Measurements from ENCODE around the gene NPVF.

Gene NPVF

DNA sequence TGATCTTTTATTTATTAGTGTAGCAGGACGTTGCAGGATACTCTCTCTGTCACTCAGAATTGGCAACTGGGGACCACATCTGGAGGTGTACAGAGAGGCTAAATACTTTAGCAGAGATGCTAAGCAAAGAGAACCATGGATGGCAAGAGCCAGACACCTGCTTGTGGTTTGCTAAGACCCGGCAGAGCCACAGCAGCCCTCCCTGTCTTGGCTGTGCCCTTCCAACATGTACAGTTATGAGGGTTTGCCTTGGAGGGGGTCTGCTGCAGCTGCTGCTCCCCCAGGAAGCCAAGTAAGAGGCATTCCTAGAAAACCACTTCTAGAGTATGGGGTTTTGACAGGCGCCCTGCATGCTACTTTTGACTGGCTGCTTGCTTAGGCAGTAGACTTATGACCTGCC, 5.1 kb downstream of the NPVF start:
- DNase-seq, result no peak

DNA sequence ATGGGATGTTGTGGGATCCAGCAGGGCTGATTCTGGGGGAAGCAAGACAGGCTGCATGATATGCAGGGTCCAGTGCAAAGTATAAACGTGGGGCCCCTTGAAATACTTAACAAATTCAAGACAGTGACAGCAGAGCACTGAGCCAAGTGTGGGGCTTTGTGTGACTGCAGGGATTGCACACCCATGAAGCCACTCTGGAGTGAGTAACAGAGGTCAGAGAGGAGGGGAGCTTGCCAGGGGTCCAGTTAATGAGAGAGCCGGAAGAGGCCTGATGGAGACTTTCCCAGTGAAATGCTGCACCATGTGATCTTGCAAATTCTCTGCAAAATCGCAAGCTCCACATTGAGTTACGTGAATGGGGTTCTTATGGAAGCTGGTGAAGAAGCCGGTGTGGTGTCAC, 5.6 kb downstream of the NPVF start:
- DNase-seq, result no peak

DNA sequence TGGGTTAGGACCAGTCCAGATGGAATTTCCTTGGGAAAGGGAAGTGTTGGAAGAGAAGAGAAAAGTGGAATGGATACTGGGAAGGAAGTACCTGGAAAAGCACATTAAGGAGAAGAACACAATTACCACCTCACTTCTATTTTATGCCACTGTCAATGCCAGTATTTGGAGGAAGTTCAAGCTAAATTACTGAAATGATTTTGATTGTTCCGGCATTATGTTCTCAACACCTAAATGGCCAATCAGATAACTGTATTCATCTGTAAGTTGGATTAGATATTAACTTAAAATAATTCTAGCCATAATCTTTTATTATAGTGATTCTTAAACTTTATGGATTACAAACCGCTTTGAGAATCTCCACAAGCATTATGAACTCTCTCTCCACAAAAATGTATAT, 7.3 kb downstream of the NPVF start:
- no peak for DNase-seq

DNA sequence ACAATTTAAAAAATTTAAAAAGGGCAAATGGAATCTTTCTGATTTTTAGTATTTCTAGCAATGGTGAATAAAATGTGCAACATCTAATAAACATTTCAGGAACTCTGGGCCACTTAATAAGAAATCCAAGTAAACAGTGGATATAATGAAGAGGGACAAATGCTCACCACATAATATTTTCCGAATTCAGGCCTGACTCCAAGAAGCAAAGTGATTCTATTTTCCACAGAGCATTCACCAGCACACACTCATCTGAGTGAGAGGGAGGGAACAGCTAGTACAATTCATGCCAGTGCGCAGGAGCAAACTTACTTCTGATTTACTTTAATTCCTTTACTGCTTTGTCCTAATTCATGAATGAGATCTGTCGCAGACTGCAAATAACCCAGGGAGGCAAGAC, 10.1 kb downstream of the NPVF start:
- DNase-seq, result no peak

DNA sequence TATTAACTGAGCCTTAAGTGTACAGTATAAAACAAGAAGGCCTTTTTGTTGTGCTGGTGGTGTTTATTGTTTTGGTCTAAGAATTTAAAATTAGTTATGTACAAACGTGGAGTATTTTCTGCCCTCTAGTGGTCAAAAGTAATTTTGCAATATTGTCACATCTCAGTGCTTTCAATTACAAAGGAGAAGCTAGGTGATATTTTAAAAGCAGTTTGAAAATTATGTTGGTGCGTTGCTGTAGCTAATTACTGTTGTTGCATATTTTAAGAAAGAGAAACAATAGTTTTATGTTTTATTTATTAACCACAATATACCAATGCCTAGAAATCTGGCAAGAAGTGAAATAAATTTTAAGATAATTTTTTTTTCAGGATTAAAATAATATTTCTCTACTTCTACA, 11.4 kb downstream of the NPVF start:
- peak in 2 of 3 experiments; percentile 81 to 84 for DNase-seq

DNA sequence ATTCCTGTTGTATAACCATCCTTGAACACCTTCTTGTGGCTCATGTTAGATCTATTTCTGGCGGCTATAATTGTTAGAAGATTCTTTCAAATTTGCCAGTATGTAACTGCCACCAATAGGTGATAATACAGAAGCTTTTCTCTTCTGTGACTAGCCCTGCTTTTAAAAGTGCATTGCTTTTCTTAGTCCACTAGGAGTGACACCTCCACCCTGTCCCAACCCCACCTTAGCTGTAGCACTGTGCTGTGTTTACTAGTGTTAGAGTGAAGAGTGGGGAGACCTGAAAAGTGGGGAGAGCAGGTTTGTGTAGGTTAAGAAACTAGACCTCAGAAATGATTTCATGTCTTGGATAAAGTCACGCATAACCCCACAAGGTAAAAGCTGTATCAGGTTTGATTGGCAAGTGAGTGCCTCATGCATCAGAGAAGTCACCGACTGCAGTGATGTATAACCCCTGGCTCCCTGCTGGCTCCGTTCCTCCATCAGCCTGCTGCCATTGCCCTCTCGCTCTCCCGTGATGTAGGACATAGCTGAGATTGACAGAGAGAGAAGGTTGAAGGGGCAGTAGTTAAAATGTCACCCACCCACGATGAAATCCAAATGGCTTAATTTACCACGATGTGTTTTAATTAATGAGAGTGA, 12.5 kb downstream of the NPVF start:
- no peak for DNase-seq

DNA sequence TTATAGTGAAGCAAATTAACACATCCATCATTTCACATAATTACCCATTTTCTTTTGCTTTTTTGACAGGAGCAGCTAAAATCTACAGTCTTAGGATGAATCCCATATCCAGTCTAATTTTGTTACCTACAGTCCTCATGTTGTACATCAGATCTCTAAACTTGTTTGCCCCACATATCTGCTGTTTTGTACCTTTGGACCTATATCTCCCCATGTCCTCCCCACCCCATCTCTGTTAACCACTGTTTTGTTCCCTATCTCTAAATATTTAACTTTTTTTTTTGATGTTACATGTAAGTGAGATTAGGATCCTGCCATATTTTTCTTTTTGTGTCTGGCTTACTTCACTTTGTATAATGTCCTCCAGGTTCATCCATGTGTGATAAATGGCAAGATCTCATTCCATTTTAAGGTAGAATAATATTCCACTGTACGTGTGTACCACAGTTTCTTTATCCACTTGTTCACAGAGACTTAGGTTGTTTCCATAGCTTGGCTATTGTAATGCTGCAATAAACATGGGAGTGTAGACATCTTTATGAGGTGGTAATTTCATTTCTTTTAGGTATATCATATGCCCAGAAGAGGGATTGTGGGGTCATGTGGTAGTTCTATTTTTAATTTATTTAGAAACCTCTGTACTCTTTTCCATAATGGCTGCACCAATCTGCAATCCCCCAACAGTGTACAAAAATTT, 19.6 kb downstream of the NPVF start:
- DNase-seq, result no peak

DNA sequence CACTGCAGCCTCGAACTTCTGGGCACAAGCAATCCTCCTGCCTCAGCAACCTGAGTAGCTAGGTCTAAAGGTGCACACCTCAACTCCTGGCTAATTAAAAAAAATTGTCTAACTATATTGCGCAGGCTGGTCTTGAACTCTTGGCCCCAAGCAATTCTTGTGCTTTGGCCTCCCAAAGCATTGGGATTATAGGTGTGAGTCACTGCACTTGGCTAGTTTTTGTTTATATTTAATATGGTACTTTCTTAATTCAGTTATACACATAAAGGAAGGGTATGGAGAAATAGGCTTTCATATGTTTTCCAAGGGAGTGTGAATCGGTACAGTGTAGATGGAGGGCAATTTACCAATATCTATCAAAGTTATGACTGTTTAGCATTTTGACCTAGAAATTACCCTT, 20.4 kb downstream of the NPVF start:
- DNase-seq, result no peak

DNA sequence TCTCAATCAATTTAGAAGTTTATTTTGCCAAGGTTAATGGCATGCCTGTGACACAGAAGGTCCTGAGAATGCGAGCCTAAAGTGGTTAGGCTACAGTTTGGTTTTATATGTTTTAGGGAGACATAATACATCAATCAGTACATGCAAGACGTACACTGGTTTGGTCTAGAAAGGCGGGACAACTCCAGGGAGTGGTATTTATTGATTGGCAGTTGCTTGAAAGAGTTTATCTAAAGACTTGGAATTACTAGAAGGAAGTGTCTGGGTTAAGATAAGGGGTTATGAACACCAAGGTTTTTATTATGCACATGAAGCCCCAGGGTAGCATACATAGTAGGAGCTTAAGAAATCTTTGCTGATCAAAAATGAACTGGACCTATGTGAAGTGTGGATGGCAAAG, 21.5 kb downstream of the NPVF start:
- DNase-seq, result no peak

DNA sequence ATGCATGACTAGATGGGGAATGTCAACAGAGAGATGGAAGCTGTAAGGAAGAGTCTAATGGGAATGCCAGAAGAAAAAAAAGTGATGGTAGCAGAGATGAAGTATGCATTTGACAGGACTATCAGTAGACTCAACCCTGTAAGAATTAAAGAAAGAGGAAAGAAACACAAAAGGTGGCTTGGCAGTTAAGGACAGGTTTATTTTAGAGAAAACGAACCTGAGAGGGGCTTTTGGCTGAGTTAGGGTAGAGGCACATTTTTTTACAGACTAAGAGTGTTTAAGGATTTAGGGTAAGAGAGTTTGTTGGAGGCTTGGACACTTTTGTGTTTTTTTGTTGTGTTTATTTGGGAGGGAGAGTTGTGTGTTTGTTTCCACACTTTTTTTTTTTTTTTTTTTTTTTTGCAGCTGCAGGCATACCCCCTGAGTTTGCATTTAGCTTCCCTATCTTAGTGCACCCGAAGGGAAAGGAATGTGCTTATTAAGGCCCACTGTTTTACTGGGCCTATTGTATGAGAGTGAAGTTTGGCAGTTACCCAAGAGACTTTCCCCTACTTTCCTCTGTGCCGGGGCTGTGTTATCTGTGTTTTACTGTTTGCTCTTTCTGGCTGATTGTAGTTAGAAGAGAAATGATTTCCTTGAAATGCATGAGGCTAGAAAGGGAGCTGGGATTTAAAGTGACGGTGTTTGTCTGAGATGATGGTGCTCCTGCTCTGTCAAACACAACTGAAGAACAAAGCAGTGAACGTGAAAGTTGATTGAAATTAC, 32.0 kb downstream of the NPVF start:
- no peak for DNase-seq

DNA sequence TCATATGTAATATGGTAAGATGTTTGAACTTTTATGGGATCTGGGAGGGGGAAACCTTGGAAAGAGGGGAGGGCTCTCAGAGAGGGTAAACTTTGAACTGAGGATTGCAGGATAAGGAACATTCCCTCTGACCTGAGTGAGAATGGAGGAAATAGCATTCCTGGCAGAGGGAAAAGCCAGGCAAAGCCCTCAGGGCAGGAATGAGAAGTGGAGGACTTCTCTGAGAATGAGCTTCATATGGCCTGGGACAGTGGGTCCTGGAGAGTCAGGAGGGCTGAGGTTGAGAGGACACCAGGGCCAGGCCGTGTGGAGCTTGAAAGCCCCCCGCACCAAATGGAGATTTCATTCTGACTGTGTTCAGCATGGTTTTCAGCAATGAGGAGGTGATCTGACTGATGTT, 34.2 kb downstream of the NPVF start:
- DNase-seq, result no peak

DNA sequence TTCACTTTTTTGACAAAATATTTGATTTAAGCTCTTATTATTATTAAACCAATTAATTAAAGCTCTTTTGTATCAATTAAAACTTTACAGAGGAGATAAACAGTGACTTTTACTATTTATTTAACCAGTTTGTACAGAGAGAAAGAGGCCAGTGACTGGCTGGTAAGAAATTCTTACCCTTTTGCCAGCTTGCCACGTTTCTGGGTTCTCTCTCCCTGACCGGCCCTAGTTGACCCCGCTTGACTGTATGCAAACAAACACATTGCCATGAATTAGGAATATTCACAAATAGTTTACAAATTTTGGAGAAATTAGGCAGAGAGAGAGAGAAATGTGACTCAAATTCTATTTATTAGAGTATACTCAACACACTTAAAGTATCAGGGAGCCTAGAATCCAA, 36.2 kb downstream of the NPVF start:
- no peak for DNase-seq

DNA sequence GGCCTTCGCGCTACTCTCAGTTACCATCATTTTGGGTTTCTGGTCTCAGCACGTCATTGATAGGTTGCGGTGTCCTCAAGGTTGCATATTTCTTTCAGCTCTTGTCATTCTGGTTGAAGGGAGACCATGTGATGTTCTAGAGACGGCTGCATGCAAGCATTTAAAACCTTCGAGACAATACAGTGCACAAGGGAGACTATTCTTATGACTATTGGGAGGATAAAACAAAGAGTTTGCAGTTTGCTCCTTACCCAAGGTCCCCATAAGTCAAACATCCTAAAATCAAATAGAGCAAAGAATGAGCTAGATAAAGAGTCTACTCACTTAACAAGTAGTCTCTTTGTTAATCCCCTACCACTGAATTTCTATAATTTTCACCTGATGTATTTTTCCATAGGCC, 39.1 kb downstream of the NPVF start:
- DNase-seq, result no peak

DNA sequence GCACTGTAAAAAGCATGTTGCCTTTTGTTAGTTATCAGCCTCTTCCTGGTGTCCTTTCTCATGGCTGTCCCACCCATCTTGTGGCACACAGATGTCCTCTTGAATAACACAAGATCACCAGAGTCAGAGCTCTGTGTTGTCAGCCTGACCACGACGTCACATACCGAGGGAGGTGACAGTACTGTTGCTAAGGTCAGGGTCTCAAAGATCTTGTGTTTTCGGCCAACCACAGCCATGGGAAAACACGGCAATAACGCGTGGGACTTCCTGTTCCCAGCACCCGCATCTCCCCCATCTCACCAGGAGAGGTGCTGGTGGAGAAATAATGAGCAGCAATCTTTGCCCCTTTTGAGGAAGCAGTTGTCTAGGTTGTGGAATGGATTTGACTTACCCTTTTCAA, 40.4 kb downstream of the NPVF start:
- DNase-seq, result no peak

DNA sequence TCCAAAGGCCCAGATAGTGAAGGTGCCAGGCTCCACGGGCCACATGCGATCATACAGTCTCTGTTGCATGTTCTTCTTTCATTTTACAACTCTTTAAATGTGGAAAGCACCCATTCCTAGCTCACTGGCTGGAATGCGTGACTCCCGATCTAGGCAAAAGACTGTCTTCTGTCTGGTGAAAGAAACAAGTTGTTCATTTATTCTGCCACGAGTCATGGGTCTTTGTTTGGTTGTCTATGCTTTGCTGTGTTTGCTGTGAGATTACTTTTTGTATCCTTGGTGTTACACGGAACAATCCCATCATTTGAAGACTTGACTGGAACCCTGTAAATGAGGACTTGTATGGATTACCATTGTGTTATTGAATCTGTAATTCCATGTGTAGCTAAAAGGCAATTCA, 41.9 kb downstream of the NPVF start:
- DNase-seq, result no peak

DNA sequence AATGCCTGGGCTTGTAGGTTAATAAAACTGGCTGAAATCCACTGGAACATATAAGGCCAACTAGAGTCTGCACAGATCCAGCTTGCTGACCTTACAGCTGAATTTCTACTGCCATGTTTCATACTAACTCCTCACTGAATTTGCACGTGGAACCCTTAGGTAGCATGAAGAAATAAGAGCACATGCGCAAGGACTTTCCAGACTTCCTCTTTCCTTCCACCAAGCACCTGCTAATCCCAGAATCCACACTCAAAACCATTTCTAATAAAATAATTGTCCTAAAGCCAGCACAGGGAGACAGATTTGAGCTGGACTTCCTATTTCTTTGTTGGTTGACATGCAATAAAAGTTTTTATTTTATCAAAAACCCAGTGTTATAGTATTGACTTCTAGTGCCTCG, 46.8 kb downstream of the NPVF start:
- DNase-seq, result no peak

DNA sequence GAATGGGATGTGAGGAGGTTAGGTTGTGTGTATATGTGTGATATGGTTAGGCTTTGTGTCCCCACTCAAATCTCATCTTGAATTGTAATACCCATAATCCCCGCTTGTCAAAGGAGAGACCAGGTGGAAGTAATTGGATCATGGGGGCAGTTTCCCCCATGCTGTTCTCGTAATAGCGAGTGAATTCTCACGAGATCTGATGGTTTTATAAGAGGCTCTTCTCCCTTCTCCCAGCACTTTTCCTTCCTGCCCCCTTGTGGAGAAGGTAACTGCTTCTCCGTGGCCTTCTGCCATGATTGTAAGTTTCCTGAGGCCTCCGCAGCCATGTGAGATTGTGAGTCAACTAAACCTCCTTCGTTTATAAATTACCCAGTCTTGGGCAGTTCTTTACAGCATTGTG, 47.3 kb downstream of the NPVF start:
- peak in 1 of 3 experiments; percentile 39 for DNase-seq

DNA sequence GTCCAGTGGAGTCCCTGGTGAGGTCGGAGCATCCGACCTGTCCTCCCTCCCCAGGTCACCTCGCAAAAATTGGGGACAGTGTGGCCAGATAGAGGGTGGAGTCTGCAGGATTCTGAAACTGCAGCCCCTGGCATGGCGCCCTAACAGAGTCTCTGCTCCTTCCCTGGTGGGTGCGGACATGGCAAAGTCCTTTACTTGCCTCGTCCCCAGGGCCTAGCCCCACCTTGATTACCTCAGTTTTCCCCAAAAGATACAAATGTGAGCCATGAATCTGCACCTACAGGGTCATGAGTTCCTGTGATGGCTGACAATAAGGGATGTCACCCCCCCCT, 47.7 kb downstream of the NPVF start:
- DNase-seq, result no peak

DNA sequence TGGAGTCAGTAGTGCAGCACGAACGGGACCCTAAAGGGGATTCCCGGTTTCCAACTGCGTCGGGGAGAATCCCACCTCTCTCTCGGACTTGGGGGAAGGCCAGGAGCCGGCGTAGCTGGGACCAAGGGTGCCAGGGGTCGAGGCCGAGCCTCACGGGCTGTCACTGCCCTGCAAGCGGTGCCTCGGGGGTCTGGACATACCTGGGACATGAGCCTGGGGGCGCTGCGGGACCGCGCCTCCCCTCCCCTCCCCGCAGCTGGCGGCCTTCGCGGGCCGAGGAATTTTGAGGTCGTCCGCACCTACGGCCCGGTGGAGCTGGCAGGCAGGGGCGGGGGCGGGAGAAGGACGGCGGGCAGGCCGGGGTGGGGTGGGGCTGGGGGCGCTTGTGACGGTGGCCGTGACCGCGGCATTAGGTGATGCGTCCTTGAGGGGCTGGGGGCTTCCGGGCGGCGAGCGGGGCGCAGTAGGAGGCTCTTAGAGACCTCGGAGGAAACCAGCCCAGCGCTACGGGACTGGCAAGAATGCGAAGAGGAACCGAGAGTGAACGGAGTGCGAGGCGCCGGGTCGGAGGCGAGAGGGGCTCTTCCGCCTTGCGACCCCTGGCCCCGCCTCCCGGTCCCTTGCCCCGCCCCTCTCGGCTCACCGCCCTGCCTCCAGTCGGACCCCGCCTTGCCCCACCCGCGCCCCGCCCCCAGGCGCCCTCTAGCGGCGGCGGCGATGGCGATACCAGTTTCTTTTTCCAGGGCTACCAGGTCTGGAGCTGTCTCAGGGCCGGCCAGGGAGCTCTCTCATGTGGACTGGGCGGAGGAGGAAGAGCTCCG, 48.3 kb downstream of the NPVF start:
- peak; percentile 73 to 92 (median 85) for DNase-seq

DNA sequence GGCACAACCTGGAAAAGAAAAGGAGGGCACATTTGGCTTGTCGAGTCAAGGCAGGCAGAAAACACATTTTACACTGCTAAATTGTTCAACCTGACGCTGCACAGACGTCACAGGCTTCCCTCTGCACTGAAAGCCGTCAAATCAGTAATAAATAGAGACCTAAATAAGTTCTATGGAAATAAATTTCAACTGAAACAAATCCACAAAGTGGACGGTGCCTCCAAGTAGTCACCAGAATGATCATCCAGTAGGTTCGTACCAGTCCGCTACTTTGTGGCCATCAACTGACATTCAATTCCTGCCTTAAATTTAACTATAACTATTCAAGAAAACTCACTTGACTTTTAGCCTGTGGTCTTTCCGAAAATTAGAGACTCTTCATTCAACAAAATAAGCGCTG, 49.0 kb downstream of the NPVF start:
- DNase-seq, result no peak

Data from NCI-H1417 (cell line).